ENCODE data around the gene DEAF1. TPM values are rescaled to one million over a fixed set of nuclear protein-coding genes. Genes with fewer than 3 reads are reported as not detected.

DEAF1 gene
- total and polyA plus RNA-seq, 10 of the 15 experiments (the other 5 are each of a cell fraction or from before 2014, with no cell fraction given), result 0.68 to 51.3 (median 25.9) TPM

- 0 out of 2 replicates have a peak, but pooled peaks have one; percentile 28 for TF ChIP-seq IRF3 (IDR thresholded peaks at IDR 0.05)
- TF ChIP-seq POLR2AphosphoS5 (IDR thresholded peaks at IDR 0.05; ENCODE audit: low read length), result no peak
- peak; percentile 84 for TF ChIP-seq SMC3 (IDR thresholded peaks at IDR 0.05; ENCODE audit: borderline replicate concordance, low read length)
- TF ChIP-seq ZNF592 (IDR thresholded peaks at IDR 0.05), result no peak
- no peak for TF ChIP-seq BCLAF1 (IDR thresholded peaks at IDR 0.05)
- TF ChIP-seq FOXK2 (IDR thresholded peaks at IDR 0.05), result no peak
- TF ChIP-seq CHD1 (IDR thresholded peaks at IDR 0.05; ENCODE audit: low read depth, low read length), result no peak
- TF ChIP-seq RB1 (IDR thresholded peaks at IDR 0.05; ENCODE audit: borderline replicate concordance), result 0 out of 2 replicates have a peak, but pooled peaks have one; percentile 40
- no peak for TF ChIP-seq RELB (IDR thresholded peaks at IDR 0.05; ENCODE audit: low read depth)
- TF ChIP-seq NR2C1 (IDR thresholded peaks at IDR 0.05), result no peak
- TF ChIP-seq SKIL (IDR thresholded peaks at IDR 0.05; ENCODE audit: low read depth, poor library complexity, severe bottlenecking), result no peak
- TF ChIP-seq SREBF1 (IDR thresholded peaks at IDR 0.05; ENCODE audit: low read length), result no peak
- no peak for TF ChIP-seq BMI1 (IDR thresholded peaks at IDR 0.05; ENCODE audit: borderline replicate concordance)
- TF ChIP-seq PAX8 (IDR thresholded peaks at IDR 0.05), result no peak
- TF ChIP-seq EP300 (IDR thresholded peaks at IDR 0.05; ENCODE audit: borderline replicate concordance in 1 of 2, control insufficient read depth in 1 of 2, low read depth in 2 of 2, low read length in 2 of 2), result no peak
- no peak for TF ChIP-seq PKNOX1 (IDR thresholded peaks at IDR 0.05)
These were observed 32.2 kb downstream of the DEAF1 start (continued) for GRCh38 chr11:662689-663274.

Data from GM12878 (cell line).